SK-N-SH (cell line): Measurements from ENCODE around the gene DENND2A.
"Not testable (repeated sequence)": the region's sequence is repeated elsewhere in the genome, so short reads cannot be mapped to it uniquely, and the experiment has no call there.

Experiments used
- CTCF ChIP-seq: fragments of 200-600 bp; sonication (generic); IDR thresholded peaks from 2 replicates; pipeline ENCODE4 v1.6.1; 2017; ENCODE audit warnings: antibody characterized with exemption, mild to moderate bottlenecking, moderate library complexity
- EP300 ChIP-seq, 2 experiments: IDR thresholded peaks; 2 replicates each; pipeline versions ENCODE4 v1.4.0 to v1.6.1; 2012; ENCODE audit warnings: borderline replicate concordance in 1 of 2, low read depth in 1 of 2, low read length in 1 of 2
- IRF3 ChIP-seq: fragments of 150-350 bp; IDR thresholded peaks from 2 replicates; pipeline ENCODE4 v1.6.1; 2016; ENCODE audit warnings: mild to moderate bottlenecking, low read depth, low read length
- NRF1 ChIP-seq: IDR thresholded peaks from 2 replicates; pipeline ENCODE4 v1.6.1; 2012; ENCODE audit warnings: low read depth, mild to moderate bottlenecking, low read length
- PBX3 ChIP-seq: IDR thresholded peaks from 2 replicates; pipeline ENCODE4; 2012
- POLR2AphosphoS5 ChIP-seq: IDR thresholded peaks from 2 replicates; pipeline ENCODE4 v1.6.1; 2012; ENCODE audit warnings: low read depth, low read length
- RFX5 ChIP-seq: IDR thresholded peaks from 2 replicates; pipeline ENCODE4 v1.6.1; 2012; ENCODE audit warnings: mild to moderate bottlenecking, improper control_type of control experiment, low read length
- SMC3 ChIP-seq: IDR thresholded peaks from 2 replicates; pipeline ENCODE4 v1.6.1; 2012; ENCODE audit warnings: low read depth, low read length, improper control_type of control experiment
- TAF1 ChIP-seq: IDR thresholded peaks from 2 replicates; pipeline ENCODE4 v1.6.1; 2012; ENCODE audit warnings: low read depth, mild to moderate bottlenecking, low read length, moderate library complexity, borderline replicate concordance
- TEAD4 ChIP-seq: IDR thresholded peaks from 2 replicates; pipeline ENCODE4 v1.4.0; 2012; ENCODE audit warnings: mild to moderate bottlenecking, borderline replicate concordance; ENCODE audit not compliant: insufficient read depth
- USF2 ChIP-seq: fragments of 150-350 bp; IDR thresholded peaks from 2 replicates; pipeline ENCODE4 v1.6.1; 2017; ENCODE audit warnings: antibody characterized with exemption, low read length, low read depth, borderline replicate concordance

DNA sequence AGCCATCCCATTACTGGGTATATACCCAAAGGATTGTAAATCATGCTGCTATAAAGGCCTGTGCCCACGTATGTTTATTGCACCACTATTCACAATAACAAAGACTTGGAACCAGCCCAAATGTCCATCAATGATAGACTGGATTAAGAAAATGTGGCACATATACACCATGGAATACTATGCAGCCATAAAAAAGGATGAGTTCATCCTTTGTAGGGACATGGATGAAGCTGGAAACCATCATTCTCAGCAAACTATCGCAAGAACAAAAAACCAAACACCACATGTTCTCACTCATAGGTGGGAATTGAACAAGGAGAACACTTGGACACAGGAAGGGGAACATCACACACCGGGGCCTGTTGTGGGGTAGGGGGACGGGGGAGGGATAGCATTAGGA lies 111.2 kb downstream of the DENND2A start:
- not testable (repeated sequence) for TF ChIP-seq CTCF; SMC3; RFX5; USF2; NRF1; TEAD4; PBX3; POLR2AphosphoS5; EP300 (IDR thresholded peaks at IDR 0.05; ENCODE audit: borderline replicate concordance in 1 of 2, low read depth in 1 of 2, low read length in 1 of 2); IRF3; TAF1
